Epithelial cell of esophagus (primary cell): Measurements from ENCODE around the gene GNGT2.

Source experiments
- DNase-seq: peaks from one replicate; pipeline ENCODE4 v3.0.0; 2010; ENCODE audit warnings: low read depth
- H3K4me3 ChIP-seq: 2 replicates; pipeline ENCODE4 v1.5.1; 2011; ENCODE audit warnings: mild to moderate bottlenecking, low read length, control low read depth
- TF ChIP-seq, protein P1 (sequence below): IDR thresholded peaks from 2 replicates; pipeline ENCODE4 v1.5.1; 2011; ENCODE audit warnings: low read depth, mild to moderate bottlenecking, low read length, control low read depth, inconsistent platforms; ENCODE audit not compliant: insufficient read depth; ENCODE audit errors: missing control alignments

Gene GNGT2

DNA sequence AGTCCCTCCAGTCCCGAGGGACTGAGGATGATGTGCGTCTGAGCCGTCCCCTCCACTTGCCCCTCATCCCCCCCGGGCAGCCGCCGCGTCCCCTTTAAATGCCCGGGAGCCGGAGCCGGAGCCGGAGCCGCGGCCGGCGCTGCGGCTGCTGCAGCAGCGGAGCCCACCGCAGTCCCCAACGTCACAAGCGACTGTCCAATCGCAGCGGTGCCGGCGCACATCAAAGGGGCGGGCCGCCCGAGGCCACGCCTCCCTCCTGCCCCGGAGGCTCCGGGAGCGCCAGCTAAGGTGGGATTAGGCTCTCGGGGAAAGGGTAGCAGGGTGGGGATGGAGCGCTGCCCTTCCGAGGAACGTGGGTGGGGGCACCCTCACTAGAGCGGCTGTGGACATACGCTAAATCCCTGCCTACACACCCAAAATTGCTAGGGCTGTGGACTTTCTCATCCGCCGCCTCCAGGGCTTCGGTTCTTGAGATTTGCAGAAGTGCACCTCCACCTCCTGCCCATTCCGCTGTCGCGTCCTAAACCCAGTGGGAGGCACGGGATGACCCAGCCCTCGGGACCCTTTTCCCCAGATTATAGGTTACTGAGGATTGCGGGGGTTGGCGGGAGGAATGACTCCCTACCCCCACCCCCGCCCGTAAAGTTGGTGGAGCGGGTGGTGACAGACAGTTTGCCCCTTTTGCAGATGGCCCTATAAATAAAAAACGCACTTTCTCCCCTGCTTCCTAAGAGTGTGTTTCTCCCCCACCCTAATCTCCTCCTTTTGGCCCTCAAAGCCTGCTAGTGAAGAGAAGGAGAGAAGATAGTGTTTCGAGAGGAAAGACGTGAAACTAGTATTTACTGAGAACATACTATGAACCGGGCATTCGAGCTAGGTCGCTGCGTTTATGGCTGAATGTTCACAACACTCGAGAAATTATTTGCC is 20.5 kb upstream of the GNGT2 start, which contains the start of gene PHOSPHO1:
PHOSPHO1 (minus strand) TSS at position 152 of the 927 bp plus-strand sequence. CDS start 4,096 bp downstream, outside the sequence.
- peak within 1 kb of the TSS; percentile 47 for H3K4me3 ChIP-seq
- DNase-seq, result peak; percentile 74

DNA sequence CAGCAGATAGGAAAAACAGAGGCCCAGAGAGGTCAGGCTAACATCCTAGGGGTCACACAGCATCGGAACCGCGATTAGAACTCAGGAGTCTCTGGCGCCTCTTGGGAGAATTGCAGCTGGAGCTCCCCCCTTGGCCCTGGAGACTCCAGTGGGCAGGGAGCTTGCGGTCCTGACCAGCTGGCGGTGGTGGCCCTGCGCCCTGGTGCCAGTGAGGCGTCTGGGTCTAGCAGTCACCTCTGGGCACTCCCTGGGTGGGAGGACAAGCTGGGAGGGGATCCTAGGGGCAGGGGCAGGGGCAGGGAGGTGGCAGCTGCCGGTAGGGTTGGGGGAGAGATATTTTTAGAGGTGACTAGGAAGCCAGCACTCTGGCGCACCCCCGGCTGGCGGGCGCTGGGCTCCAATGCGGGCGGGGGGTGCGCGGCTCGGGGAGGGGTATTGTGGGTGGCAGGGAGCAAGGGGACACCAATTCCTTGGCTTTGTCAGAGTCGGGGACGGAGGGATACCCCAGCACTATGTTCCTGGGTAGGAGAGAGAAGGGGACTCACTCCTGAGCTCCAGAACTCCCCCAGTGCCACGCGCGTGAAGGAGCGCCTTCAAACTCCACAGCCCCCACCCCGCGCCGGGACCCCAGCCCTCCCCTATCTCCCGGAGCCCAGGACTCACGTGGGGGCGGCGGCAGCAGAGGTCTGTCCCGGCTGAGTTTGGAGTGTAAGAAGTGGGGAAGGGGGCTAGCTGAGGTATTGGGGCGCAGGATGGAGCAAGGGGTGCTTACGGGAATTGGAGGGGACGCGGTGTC is 19.6 kb upstream of the GNGT2 start:
- peak overlapping the region; percentile 47 for H3K4me3 ChIP-seq
- TF ChIP-seq, protein P1, sequence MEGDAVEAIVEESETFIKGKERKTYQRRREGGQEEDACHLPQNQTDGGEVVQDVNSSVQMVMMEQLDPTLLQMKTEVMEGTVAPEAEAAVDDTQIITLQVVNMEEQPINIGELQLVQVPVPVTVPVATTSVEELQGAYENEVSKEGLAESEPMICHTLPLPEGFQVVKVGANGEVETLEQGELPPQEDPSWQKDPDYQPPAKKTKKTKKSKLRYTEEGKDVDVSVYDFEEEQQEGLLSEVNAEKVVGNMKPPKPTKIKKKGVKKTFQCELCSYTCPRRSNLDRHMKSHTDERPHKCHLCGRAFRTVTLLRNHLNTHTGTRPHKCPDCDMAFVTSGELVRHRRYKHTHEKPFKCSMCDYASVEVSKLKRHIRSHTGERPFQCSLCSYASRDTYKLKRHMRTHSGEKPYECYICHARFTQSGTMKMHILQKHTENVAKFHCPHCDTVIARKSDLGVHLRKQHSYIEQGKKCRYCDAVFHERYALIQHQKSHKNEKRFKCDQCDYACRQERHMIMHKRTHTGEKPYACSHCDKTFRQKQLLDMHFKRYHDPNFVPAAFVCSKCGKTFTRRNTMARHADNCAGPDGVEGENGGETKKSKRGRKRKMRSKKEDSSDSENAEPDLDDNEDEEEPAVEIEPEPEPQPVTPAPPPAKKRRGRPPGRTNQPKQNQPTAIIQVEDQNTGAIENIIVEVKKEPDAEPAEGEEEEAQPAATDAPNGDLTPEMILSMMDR, result no peak
- no peak for DNase-seq

More for the DNA sequence above, 20.5 kb upstream of the GNGT2 start, which contains the start of gene PHOSPHO1:
- TF ChIP-seq, protein P1, result no peak

DNA sequence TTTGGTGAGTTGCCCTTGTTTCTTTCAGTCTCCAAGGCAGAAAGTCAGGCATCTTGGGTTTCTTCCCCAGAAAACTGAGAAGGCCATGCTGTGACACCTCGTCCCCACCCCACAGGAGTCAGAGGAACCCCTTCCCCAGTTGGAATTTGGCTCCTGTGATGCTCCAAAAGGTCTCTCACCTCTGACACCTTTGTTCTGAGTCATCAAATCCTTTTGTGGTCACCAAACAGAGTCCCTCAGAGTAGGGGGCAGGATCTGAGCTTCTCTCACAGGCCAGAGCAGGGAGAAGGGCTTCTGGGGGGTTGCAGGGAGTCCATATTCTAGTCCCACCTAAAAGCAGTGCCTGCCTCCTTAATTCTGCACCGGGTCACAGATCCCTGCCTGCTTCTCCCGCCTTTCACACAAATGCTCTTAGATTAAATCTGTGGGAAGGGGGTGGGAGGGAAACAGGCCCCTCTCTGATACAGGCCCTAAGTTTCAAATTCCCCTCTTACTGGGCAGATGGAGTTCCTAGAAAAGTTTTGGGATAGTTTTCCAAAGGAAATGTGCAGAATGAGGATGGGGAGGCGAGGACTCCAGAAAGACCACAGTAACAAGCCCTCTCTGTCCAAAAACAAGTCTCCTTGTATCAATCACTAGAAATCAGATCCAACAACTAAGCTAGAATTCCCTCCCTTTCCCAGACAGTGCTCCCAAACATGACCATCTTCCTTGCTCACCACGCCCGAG is 18.9 kb upstream of the GNGT2 start:
- TF ChIP-seq, protein P1, result no peak
- no peak overlapping the region for H3K4me3 ChIP-seq
- no peak for DNase-seq

DNA sequence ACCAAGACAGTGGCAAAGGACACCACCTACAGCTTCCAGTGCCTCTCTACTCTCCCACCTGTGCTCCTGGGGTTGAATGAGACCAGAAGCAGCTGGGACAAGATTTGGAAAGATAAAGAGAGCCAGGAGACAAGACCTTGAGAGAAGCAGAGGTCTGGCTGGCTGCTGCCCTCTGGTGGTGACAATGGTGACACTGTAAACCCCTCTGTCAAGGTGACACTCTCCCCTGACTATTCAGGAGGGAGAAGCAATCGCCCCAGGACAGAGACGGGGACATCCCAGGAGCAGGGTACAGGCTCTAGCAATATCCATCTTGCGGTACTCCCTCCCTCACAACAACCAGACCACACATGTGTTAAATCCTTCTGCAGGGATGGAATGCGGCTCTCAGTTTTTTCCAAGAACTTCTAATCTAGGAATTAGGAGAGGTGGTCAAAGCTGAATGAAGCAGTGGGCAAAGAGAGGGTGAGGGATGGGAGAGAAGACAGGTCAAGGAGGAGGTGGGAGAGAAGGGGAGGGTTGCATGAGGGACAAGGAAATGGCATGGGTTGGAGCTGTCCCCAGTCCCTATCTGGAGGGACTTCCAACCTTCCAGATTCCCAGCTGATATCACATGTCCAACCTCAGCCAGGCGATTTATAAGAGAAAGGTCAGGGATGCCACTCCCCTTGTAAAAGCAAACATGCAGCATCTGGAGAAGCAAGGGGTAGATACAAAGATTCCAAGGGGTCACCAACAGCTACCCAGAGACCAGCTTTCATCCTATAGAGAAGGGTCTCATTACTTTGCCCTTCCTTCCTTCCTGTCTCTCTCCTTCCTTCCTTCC is 17.3 kb upstream of the GNGT2 start:
- TF ChIP-seq, protein P1, result peak; percentile 91
- peak; percentile 69 for DNase-seq
- H3K4me3 ChIP-seq, result no peak overlapping the region

- DNase-seq, result no peak
- TF ChIP-seq, protein P1, result no peak
- no peak overlapping the region for H3K4me3 ChIP-seq
Observed at GRCh38 chr17:49226771-49227435, 16.5 kb upstream of the GNGT2 start.
